Type B pancreatic cell (in vitro differentiated cells): ENCODE measurements around the gene NCBP3. TPM values are rescaled to one million over a fixed set of nuclear protein-coding genes. Genes with fewer than 3 reads are reported as not detected.

Source experiments
- DNase-seq: peaks from one replicate; pipeline ENCODE4 v3.0.0; 2021; ENCODE audit warnings: mixed read lengths; ENCODE audit not compliant: unreplicated experiment; ENCODE audit errors: extremely low spot score
- H3K27ac Mint-ChIP-seq: 2 replicates; pipeline ENCODE4 v1.8.0; 2021; ENCODE audit warnings: mild to moderate bottlenecking, mixed read lengths
- H3K27me3 Mint-ChIP-seq: 2 replicates; pipeline ENCODE4 v1.8.0; 2021; ENCODE audit warnings: mixed read lengths
- H3K36me3 Mint-ChIP-seq: 2 replicates; pipeline ENCODE4 v1.8.0; 2021; ENCODE audit warnings: mixed read lengths
- H3K4me1 Mint-ChIP-seq: one replicate; pipeline ENCODE4 v1.8.0; 2021; ENCODE audit warnings: mixed read lengths; ENCODE audit not compliant: unreplicated experiment
- H3K4me3 Mint-ChIP-seq: 2 replicates; pipeline ENCODE4 v1.8.0; 2021; ENCODE audit warnings: mild to moderate bottlenecking, mixed read lengths
- H3K9me3 Mint-ChIP-seq: 2 replicates; pipeline ENCODE4 v1.8.0; 2021; ENCODE audit warnings: mixed read lengths
- CTCF ChIP-seq: fragments of 200-600 bp; sonication (generic); conservative IDR thresholded peaks from 2 replicates; pipeline ENCODE4 v1.5.0; 2021; ENCODE audit warnings: antibody characterized with exemption, mild to moderate bottlenecking
- total RNA-seq: library from RNA; stranded (reverse); gene quantifications from 2 replicates; pipeline ENCODE4 v1.2.1, GENCODE V29; 2021; ENCODE audit warnings: low replicate concordance

Gene NCBP3
- total RNA-seq, 1 donor from 2014 or later, result 58.2 TPM

DNA sequence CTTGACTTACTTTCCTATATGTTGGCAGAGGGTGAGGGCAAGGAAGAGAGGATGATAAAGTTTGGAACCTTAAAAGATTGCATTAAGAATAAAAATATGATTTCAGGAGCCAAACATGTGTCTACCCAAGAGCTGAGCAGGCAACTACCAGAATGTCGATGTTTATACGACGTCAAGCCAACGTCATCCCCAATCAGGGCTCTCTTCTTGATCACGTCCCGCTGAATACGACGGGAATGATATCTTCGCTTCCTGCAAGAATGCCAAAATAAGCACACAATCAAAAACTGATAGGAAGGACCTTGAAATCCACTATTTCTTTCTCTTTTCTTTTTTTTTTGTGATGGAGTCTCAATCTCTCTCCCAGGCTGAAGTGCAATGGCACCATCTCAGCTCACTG lies 24.9 kb downstream of the NCBP3 start:
- Mint-ChIP-seq H3K4me3 (no peak overlapping the region), H3K27me3 (no peaks in the 10 kb centered on the region), H3K36me3 (peaks cover 25% of the 10 kb centered on the region), H3K9me3 (no peaks in the 10 kb centered on the region), H3K27ac (no peak overlapping the region), H3K4me1 (no peaks in the 10 kb centered on the region)
- no peak for DNase-seq
- no peak for TF ChIP-seq CTCF

DNA sequence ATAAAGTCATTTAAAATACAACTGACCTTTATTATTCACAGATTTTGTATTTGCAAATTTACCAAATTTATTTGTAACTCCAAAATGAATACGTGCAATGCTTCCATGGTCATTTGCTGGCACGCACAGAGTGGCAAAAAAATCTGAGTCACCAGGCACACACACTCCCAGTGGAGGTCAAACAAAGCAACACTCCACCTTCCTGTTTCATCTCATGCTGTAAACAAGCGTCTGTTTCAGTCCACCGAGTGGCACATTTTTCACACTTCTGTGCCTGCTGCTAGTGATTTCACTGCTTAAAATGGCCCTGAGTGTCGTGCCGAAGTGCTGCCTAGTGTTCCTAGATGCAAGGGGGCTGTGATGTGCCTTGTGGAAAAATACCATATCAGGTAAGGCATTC lies 27.3 kb downstream of the NCBP3 start:
- no peak for TF ChIP-seq CTCF
- H3K27ac Mint-ChIP-seq, result peak overlapping the region; percentile 64
- peaks cover 19% of the 10 kb centered on the region for H3K36me3 Mint-ChIP-seq
- H3K27me3 Mint-ChIP-seq, result no peaks in the 10 kb centered on the region
- no peak overlapping the region for H3K4me3 Mint-ChIP-seq
- no peaks in the 10 kb centered on the region for H3K9me3 Mint-ChIP-seq
- no peak for DNase-seq
- H3K4me1 Mint-ChIP-seq, result no peaks in the 10 kb centered on the region

DNA sequence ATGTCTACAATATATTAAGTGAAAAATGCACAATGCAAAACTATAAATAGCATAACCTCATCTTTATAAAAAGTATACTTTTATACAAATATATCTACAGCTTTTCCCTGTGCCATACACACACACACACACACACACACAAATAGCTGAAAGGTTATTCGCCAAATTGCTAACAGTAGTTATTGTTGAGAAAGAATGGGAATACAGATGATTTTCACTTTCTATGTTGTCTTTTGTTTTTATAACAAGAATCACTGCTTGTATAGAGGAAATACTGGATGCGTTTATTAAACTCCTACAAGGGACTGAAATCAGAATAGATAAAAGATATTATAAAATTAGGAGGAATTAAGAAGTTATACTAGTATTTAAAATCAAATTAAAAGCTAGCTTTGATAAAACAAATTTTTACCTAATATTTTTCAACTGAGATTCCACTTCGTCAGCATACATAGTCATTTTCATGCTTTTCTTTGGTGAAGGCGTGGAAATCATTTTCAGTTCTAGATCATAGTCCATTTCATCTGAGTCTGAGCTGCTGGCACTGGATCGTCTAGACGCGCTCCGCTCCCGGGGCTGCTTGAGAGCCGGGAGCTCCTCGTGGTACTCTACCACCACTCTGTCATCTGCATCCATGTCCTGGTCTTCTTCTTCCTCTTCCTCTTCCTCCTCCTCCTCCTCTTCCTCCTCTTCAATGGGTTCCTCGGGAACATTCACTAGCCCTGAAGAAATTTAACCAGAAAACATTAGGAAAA lies 28.0 kb downstream of the NCBP3 start:
- Mint-ChIP-seq H3K4me1 (no peaks in the 10 kb centered on the region), H3K27ac (no peak overlapping the region), H3K27me3 (no peaks in the 10 kb centered on the region), H3K9me3 (no peaks in the 10 kb centered on the region), H3K36me3 (peaks cover 22% of the 10 kb centered on the region), H3K4me3 (no peak overlapping the region)
- DNase-seq, result no peak
- TF ChIP-seq CTCF, result no peak

DNA sequence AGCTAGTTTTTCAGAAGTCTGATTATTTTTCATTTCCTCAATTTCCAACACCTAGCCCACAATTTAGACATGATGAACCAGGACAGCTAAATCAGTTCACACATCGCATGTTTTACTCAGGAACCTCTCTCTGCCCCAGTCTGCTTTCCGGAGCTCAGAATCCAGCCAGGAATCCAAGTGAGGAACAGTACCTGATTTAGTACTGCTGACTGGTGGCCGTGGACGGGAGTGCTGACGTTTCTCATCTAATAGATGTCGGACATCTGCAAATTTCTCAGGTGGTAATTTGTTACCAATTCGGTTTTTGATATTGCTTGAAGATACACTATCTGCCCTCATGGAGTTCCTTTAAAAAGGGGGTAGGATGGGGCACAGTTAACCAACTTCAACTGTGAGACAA lies 30.1 kb downstream of the NCBP3 start:
- Mint-ChIP-seq H3K4me1 (no peaks in the 10 kb centered on the region), H3K9me3 (no peaks in the 10 kb centered on the region), H3K4me3 (no peak overlapping the region), H3K36me3 (peaks cover 24% of the 10 kb centered on the region), H3K27me3 (no peaks in the 10 kb centered on the region), H3K27ac (no peak overlapping the region)
- DNase-seq, result no peak
- TF ChIP-seq CTCF, result no peak

GRCh38 chr17:3815122-3815521 lies 30.9 kb downstream of the NCBP3 start:
- Mint-ChIP-seq H3K4me1 (no peaks in the 10 kb centered on the region), H3K9me3 (no peaks in the 10 kb centered on the region), H3K27ac (peak overlapping the region; percentile 7), H3K4me3 (no peak overlapping the region), H3K36me3 (peaks cover 21% of the 10 kb centered on the region), H3K27me3 (no peaks in the 10 kb centered on the region)
- no peak for DNase-seq
- no peak for TF ChIP-seq CTCF

- no peak for TF ChIP-seq CTCF
- Mint-ChIP-seq H3K9me3 (no peaks in the 10 kb centered on the region), H3K4me1 (no peaks in the 10 kb centered on the region), H3K36me3 (peaks cover 23% of the 10 kb centered on the region), H3K4me3 (no peak overlapping the region), H3K27ac (no peak overlapping the region), H3K27me3 (no peaks in the 10 kb centered on the region)
- DNase-seq, result no peak
Measured at GRCh38 chr17:3814361-3814760, 31.7 kb downstream of the NCBP3 start.
